Karpas-422 (cell line): Measurements from ENCODE around the gene NEO1. TPM values are rescaled to one million over a fixed set of nuclear protein-coding genes. Genes with fewer than 3 reads are reported as not detected.

ENCODE experiments used
- DNase-seq: peaks from one replicate; pipeline ENCODE4 v3.0.0-alpha.2; 2015
- H2AFZ ChIP-seq: fragments of 200-600 bp; sonication (generic); 2 replicates; pipeline ENCODE4 v1.6.1; 2014; ENCODE audit warnings: antibody characterized with exemption, low read length, mixed read lengths
- H3K27ac ChIP-seq: fragments of 200-600 bp; sonication (generic); 2 replicates; pipeline ENCODE4 v1.5.1; 2014; ENCODE audit warnings: mild to moderate bottlenecking, low read length, moderate library complexity
- H3K27me3 ChIP-seq: fragments of 200-600 bp; sonication (generic); 2 replicates; pipeline ENCODE4 v1.6.1; 2014; ENCODE audit warnings: low read length, mixed read lengths
- H3K36me3 ChIP-seq: fragments of 200-600 bp; sonication (generic); 2 replicates; pipeline ENCODE4 v1.6.1; 2014; ENCODE audit warnings: low read length, mixed read lengths; ENCODE audit not compliant: insufficient read depth
- H3K4me1 ChIP-seq: fragments of 200-600 bp; sonication (generic); 2 replicates; pipeline ENCODE4 v1.6.1; 2014; ENCODE audit warnings: mild to moderate bottlenecking, low read length, mixed read lengths
- H3K4me2 ChIP-seq: fragments of 200-600 bp; sonication (generic); 2 replicates; pipeline ENCODE4 v1.6.1; 2014; ENCODE audit warnings: low read length, low read depth, mild to moderate bottlenecking; ENCODE audit not compliant: poor library complexity, severe bottlenecking
- H3K4me3 ChIP-seq: fragments of 200-600 bp; sonication (generic); 2 replicates; pipeline ENCODE4 v1.5.1; 2014; ENCODE audit warnings: mild to moderate bottlenecking, antibody characterized with exemption, low read length, mixed read lengths
- H3K79me2 ChIP-seq: fragments of 200-600 bp; sonication (generic); 2 replicates; pipeline ENCODE4 v1.6.1; 2014; ENCODE audit warnings: mild to moderate bottlenecking, low read length, mixed read lengths
- H3K9ac ChIP-seq: fragments of 200-600 bp; sonication (generic); 2 replicates; pipeline ENCODE4 v1.6.0; 2014; ENCODE audit warnings: low read length
- H3K9me2 ChIP-seq: fragments of 200-600 bp; sonication (generic), shearing (Covaris generic); replicated peaks from 2 replicates; pipeline ENCODE4 v1.6.0; 2014; ENCODE audit warnings: mild to moderate bottlenecking, low read length, moderate library complexity; ENCODE audit not compliant: insufficient read depth
- H3K9me3 ChIP-seq: fragments of 300-700, 200-600 bp; sonication (generic); 2 replicates; pipeline ENCODE4 v1.6.1; 2014; ENCODE audit warnings: low read length, mixed read lengths
- H4K20me1 ChIP-seq: fragments of 200-600 bp; sonication (generic); 2 replicates; pipeline ENCODE4 v1.6.1; 2014; ENCODE audit warnings: mild to moderate bottlenecking, antibody characterized with exemption, low read length, low read depth; ENCODE audit not compliant: insufficient read depth
- total RNA-seq: library from RNA; depleted of rRNA; stranded (reverse); fragments of >200 nt; shearing (Covaris generic); gene quantifications from 2 replicates; pipeline ENCODE4 v1.2.3, GENCODE V29; 2014; ENCODE audit warnings: low replicate concordance

NEO1 gene
- total RNA-seq, 1 experiment from 2014 or later, result 7.6 TPM

DNA sequence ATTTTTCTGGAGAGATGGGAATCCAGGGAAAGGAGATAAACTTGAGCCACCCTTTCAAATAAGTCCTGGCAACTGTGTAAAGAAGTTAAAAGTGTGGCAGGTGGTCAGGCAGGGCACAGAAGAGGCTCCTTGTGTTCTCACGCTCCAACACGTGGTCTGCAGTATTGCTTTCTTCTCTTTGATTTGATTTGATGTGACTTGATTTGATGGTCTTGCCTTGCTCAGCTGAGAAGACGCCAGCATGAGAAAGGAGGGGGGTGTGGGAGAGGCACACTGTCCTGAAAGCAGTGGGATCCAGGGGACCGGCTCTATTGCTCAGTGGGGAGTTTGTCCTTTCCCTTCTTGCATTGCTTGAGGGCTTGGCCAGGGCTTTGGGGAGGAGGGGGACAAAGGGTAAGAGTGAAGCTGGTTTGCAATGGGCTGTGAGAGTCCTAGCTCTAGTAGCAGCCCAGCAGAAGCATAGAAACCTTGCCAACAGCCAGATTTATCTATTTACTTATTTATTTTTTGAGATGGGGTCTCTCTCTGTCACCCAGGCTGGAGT, 25.7 kb upstream of the NEO1 start:
- Histone ChIP-seq H3K4me1 (no peaks in the 10 kb centered on the region), H3K9ac (no peak overlapping the region), H3K9me2 (no peaks in the 10 kb centered on the region), H4K20me1 (no peaks in the 10 kb centered on the region), H3K9me3 (no peaks in the 10 kb centered on the region), H3K27ac (no peak overlapping the region), H3K4me2 (no peak overlapping the region), H3K79me2 (no peaks in the 10 kb centered on the region), H2AFZ (no peak overlapping the region), H3K4me3 (no peak overlapping the region), H3K27me3 (no peaks in the 10 kb centered on the region), H3K36me3 (no peaks in the 10 kb centered on the region)
- no peak for DNase-seq

DNA sequence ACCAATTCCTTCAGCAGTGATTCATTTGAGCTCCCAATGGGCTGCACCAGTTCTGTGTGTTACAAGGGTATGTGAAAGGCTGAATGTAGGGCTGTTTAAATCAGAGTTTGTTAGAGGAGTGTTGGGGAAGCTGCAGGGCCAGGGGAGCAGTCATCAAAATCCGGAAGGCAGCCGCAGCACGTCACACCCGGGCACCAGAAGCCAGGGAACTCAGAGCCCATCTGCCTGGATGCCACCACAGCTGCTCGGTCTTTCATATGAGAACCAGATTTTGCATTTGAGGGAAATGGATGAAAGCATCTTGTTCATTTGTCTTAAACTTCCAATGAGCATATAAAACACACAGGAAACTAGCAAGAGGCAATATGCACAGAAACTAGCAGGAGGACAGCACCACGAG, 24.2 kb upstream of the NEO1 start:
- Histone ChIP-seq H3K79me2 (no peaks in the 10 kb centered on the region), H4K20me1 (no peaks in the 10 kb centered on the region), H3K27me3 (no peaks in the 10 kb centered on the region), H3K4me3 (no peak overlapping the region), H3K9me3 (no peaks in the 10 kb centered on the region), H3K9me2 (no peaks in the 10 kb centered on the region), H3K9ac (no peak overlapping the region), H3K4me2 (no peak overlapping the region), H2AFZ (no peak overlapping the region), H3K4me1 (no peaks in the 10 kb centered on the region), H3K27ac (no peak overlapping the region), H3K36me3 (no peaks in the 10 kb centered on the region)
- DNase-seq, result no peak

DNA sequence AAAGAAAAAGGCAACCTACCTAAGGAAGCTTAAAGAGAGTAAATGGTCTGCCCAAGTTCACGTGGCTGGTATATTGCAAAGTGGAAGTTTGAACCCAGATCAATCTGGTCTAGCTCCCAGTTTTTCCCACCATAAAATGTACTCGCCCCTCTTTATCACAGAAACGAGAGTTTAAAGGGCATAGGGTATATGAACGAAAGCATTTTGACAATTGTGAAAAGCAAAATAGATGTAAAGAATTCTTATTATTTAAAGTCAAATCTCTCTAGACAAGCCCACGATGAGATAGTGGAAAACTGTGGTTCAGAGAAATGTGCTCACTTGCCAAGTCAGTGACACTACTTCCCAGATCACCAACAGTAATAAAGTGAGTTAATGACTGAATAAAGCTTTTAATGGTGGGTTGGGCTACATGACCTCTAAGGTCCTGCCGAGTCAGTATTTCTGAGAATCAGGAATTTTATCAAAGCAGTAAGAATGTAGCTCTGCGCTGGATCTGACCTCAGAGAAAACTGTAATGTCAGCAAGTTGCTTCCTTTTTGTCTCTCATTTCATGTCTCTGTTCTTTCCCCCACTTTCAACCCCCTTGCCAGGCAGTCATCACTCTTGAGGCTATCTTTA, 23.3 kb upstream of the NEO1 start:
- Histone ChIP-seq H4K20me1 (no peaks in the 10 kb centered on the region), H3K4me1 (no peaks in the 10 kb centered on the region), H3K36me3 (no peaks in the 10 kb centered on the region), H3K4me2 (no peak overlapping the region), H2AFZ (no peak overlapping the region), H3K79me2 (no peaks in the 10 kb centered on the region), H3K4me3 (no peak overlapping the region), H3K9ac (no peak overlapping the region), H3K27me3 (no peaks in the 10 kb centered on the region), H3K9me2 (no peaks in the 10 kb centered on the region), H3K9me3 (no peaks in the 10 kb centered on the region), H3K27ac (no peak overlapping the region)
- no peak for DNase-seq

DNA sequence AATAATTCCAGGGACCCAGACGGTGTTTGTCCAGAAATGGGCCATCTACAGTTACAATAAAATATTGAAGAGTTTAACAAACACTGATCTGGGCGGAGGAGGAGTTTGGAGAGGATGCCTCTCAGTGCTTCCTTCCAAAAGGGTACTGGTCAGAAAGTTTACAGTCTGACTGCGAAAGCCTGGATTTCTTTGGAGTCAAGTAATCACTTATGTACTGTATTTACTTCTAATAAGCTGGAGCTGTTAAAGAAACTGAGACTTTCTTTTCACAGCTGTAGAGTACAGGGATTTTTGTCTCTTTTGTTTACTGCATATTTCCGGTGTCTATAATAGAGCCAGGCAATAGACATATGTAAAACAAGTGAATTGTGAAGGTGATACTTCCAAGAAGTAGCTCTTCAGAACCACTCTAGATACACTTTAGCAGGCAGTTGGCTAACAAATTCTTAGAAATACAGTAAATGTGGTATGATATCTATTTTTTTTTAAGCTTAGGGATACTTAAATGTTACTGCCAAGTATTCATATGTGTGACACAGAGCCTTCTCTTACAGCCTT, 22.1 kb upstream of the NEO1 start:
- Histone ChIP-seq H3K9ac (no peak overlapping the region), H3K9me2 (no peaks in the 10 kb centered on the region), H3K4me3 (no peak overlapping the region), H3K79me2 (no peaks in the 10 kb centered on the region), H3K9me3 (no peaks in the 10 kb centered on the region), H4K20me1 (no peaks in the 10 kb centered on the region), H3K4me1 (no peaks in the 10 kb centered on the region), H3K4me2 (no peak overlapping the region), H2AFZ (no peak overlapping the region), H3K27ac (no peak overlapping the region), H3K27me3 (no peaks in the 10 kb centered on the region), H3K36me3 (no peaks in the 10 kb centered on the region)
- DNase-seq, result no peak

DNA sequence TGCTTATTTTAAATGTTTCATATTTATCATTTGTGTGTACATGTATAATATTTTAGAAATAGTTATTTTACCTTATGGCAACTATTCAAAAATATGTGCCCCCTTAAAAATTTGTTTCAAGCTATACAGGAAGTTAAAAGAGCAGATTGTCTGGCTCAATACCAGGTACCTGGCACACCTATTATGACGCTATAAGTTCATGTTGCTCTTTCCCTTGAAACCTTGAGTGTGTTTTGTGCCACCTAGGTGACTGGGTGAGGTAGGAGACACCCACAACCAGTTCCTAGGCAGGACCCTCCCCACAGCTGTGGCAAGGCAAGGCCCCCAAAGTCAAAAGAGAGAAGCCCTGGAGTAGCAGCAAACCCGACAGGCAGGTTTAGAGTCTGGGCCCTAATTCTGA, 20.6 kb upstream of the NEO1 start:
- H3K9me3 ChIP-seq, result no peaks in the 10 kb centered on the region
- no peak overlapping the region for H3K9ac ChIP-seq
- H3K9me2 ChIP-seq, result no peaks in the 10 kb centered on the region
- no peak overlapping the region for H3K27ac ChIP-seq
- no peaks in the 10 kb centered on the region for H4K20me1 ChIP-seq
- no peaks in the 10 kb centered on the region for H3K4me1 ChIP-seq
- H3K27me3 ChIP-seq, result no peaks in the 10 kb centered on the region
- H3K36me3 ChIP-seq, result no peaks in the 10 kb centered on the region
- H3K4me3 ChIP-seq, result no peak overlapping the region
- no peak overlapping the region for H3K4me2 ChIP-seq
- no peak overlapping the region for H2AFZ ChIP-seq
- DNase-seq, result no peak
- no peaks in the 10 kb centered on the region for H3K79me2 ChIP-seq

DNA sequence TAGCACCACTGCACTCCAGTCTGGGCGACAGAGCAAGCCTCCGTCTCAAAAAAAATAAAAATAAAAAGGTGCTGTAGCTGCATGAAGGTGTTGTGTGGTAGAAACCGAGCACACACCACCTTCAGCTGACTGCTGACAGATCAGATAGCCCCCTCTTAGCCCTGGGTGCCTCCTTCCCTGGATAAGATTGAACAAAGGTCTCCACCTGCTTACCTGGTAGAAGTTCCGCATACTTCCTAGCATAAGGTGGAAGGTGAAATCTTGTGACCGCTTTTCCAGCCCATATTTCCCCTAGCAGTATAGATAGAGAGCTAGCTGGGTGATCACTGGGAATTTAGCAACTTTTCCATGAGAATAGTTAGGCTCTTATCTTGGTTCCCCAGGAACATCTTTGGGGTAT, 18.7 kb upstream of the NEO1 start:
- Histone ChIP-seq H3K9ac (no peak overlapping the region), H4K20me1 (no peaks in the 10 kb centered on the region), H3K4me3 (no peak overlapping the region), H3K9me2 (no peaks in the 10 kb centered on the region), H3K4me2 (no peak overlapping the region), H2AFZ (no peak overlapping the region), H3K79me2 (no peaks in the 10 kb centered on the region), H3K36me3 (no peaks in the 10 kb centered on the region), H3K27me3 (no peaks in the 10 kb centered on the region), H3K27ac (no peak overlapping the region), H3K9me3 (no peaks in the 10 kb centered on the region), H3K4me1 (no peaks in the 10 kb centered on the region)
- DNase-seq, result no peak

DNA sequence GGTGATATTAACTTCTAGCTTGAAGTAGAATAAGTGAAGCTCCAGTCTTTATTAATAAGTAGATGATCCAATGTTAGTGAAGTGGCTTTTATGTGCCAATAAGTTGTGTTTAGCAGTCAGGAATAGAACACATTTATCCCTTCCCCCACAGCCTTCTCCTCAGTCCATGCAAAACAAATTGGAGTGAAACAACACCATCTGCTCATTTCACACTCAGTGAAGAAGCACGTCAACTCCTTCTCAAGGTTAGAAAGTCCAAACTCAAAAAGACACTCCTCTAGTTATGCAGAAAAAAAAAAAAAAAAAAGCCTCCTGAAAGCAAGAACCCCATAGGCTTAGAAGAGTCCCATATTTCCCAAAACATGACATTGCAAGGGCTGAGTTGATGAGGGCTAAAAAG, 18.0 kb upstream of the NEO1 start:
- no peaks in the 10 kb centered on the region for H4K20me1 ChIP-seq

DNA sequence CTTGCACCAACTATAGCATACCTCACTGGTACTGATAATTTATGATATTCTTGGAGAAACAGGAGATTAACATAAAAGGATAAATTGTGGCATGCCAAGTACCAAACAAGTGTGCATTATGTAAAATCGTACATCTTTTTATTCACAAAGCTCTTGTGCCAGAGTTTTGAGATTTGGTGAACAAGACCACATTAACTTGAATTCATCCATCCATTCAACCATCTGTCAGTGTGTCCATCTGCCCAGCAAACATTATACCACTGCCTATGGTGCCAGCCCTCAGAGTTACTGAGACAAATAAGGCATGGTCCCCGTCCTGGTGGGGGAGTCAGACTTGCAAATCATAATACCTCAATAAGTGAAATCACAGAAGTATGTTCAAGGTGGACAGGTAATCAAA, 17.0 kb upstream of the NEO1 start:
- Histone ChIP-seq H3K4me2 (no peak overlapping the region), H2AFZ (no peak overlapping the region), H3K9ac (no peak overlapping the region), H3K9me2 (no peaks in the 10 kb centered on the region), H3K27me3 (no peaks in the 10 kb centered on the region), H4K20me1 (no peaks in the 10 kb centered on the region), H3K79me2 (no peaks in the 10 kb centered on the region), H3K36me3 (no peaks in the 10 kb centered on the region), H3K4me3 (no peak overlapping the region), H3K9me3 (no peaks in the 10 kb centered on the region), H3K27ac (no peak overlapping the region), H3K4me1 (no peaks in the 10 kb centered on the region)
- no peak for DNase-seq

More for the DNA sequence above, 18.0 kb upstream of the NEO1 start:
- H2AFZ ChIP-seq, result no peak overlapping the region
- no peaks in the 10 kb centered on the region for H3K9me3 ChIP-seq
- H3K4me1 ChIP-seq, result no peaks in the 10 kb centered on the region
- no peaks in the 10 kb centered on the region for H3K36me3 ChIP-seq
- H3K27me3 ChIP-seq, result no peaks in the 10 kb centered on the region
- no peak overlapping the region for H3K9ac ChIP-seq
- DNase-seq, result no peak
- no peak overlapping the region for H3K4me3 ChIP-seq
- no peak overlapping the region for H3K4me2 ChIP-seq
- no peak overlapping the region for H3K27ac ChIP-seq
- no peaks in the 10 kb centered on the region for H3K79me2 ChIP-seq
- H3K9me2 ChIP-seq, result no peaks in the 10 kb centered on the region
